IMR-90 (cell line): ENCODE results near the gene ECPAS. TPM values are rescaled to one million over a fixed set of nuclear protein-coding genes. Genes with fewer than 3 reads are reported as not detected.

Experiments
- ATAC-seq: fragments of 200-7000 bp; cut with Tn5 transposase; 2 replicates; pipeline ENCODE4 v1.9.1; 2020; ENCODE audit warnings: low read depth, mild to moderate bottlenecking, moderate library complexity
- BruUV-seq: library from RNA; stranded (reverse); fragments of 400-500 nt; replicated peaks from 2 replicates; lab custom pipeline; 2021; lab: Mats Ljungman, UMichigan
- CTCF ChIA-PET: fragments of 300-600 bp; formaldehyde crosslinking; extraction: SDS; loops from one replicate; lab custom pipeline; 2021; ENCODE audit warnings: antibody characterized with exemption; lab: Yijun Ruan, JAX
- POLR2A ChIA-PET: fragments of 300-600 bp; sonication (Branson Sonifier 250); formaldehyde crosslinking; loops from one replicate; lab custom pipeline; 2022; ENCODE audit warnings: antibody characterized with exemption; ENCODE audit not compliant: unreplicated experiment; lab: Charles Lee
- DNase-seq: peaks from one replicate; pipeline ENCODE4 v3.0.0; 2013
- H2AFZ ChIP-seq: replicated peaks from 2 replicates; pipeline ENCODE3; 2013; ENCODE audit warnings: low read length, mild to moderate bottlenecking; ENCODE audit not compliant: poor library complexity
- H2AK5ac ChIP-seq: 2 replicates; pipeline ENCODE4 v1.6.1; 2013; ENCODE audit warnings: low read depth, low read length, inconsistent platforms
- H2AK9ac ChIP-seq: replicated peaks from 2 replicates; pipeline ENCODE3; 2013; ENCODE audit warnings: mild to moderate bottlenecking, low read depth, low read length, moderate library complexity; ENCODE audit not compliant: poor library complexity
- H2BK120ac ChIP-seq: 2 replicates; pipeline ENCODE4 v1.6.1; 2013; ENCODE audit warnings: low read depth, low read length, inconsistent platforms
- H2BK15ac ChIP-seq: 3 replicates; pipeline ENCODE4 v1.6.1; 2013; ENCODE audit warnings: low read depth, low read length, inconsistent platforms
- H2BK20ac ChIP-seq: 2 replicates; pipeline ENCODE4 v1.6.1; 2013; ENCODE audit warnings: low read depth, mild to moderate bottlenecking, inconsistent platforms, low read length, moderate library complexity
- H2BK5ac ChIP-seq: 2 replicates; pipeline ENCODE4 v1.6.1; 2013; ENCODE audit warnings: mild to moderate bottlenecking, low read depth, low read length, inconsistent platforms; ENCODE audit not compliant: poor library complexity, severe bottlenecking
- H3K14ac ChIP-seq: replicated peaks from 2 replicates; pipeline ENCODE4 v1.6.1; 2013; ENCODE audit warnings: low read depth, low read length, inconsistent platforms
- H3K18ac ChIP-seq: 2 replicates; pipeline ENCODE4 v1.6.1; 2013; ENCODE audit warnings: low read depth, low read length, control low read depth
- H3K23ac ChIP-seq: 2 replicates; pipeline ENCODE4 v1.6.1; 2013; ENCODE audit warnings: low read depth, low read length, inconsistent platforms
- H3K27ac ChIP-seq: 2 replicates; pipeline ENCODE4 v1.5.1; 2013; ENCODE audit warnings: mild to moderate bottlenecking, control low read depth, low read length; ENCODE audit not compliant: insufficient read depth
- H3K27me3 ChIP-seq: 2 replicates; pipeline ENCODE4 v1.6.1; 2013; ENCODE audit warnings: low read length; ENCODE audit not compliant: control insufficient read depth, insufficient read depth
- H3K36me3 ChIP-seq: 2 replicates; pipeline ENCODE4 v1.6.1; 2013; ENCODE audit warnings: low read length, mixed read lengths; ENCODE audit not compliant: control insufficient read depth, insufficient read depth
- H3K4ac ChIP-seq: 2 replicates; pipeline ENCODE4 v1.6.1; 2013; ENCODE audit warnings: low read depth, low read length, inconsistent platforms
- H3K4me1 ChIP-seq: 2 replicates; pipeline ENCODE4 v1.6.1; 2013; ENCODE audit warnings: low read length, mixed read lengths; ENCODE audit not compliant: control insufficient read depth, insufficient read depth
- H3K4me2 ChIP-seq: 2 replicates; pipeline ENCODE4 v1.6.1; 2013; ENCODE audit warnings: low read depth, mild to moderate bottlenecking, control low read depth, low read length, moderate library complexity
- H3K4me3 ChIP-seq: 2 replicates; pipeline ENCODE4 v1.5.1; 2013; ENCODE audit warnings: low read depth, mild to moderate bottlenecking, control low read depth, low read length, moderate library complexity; ENCODE audit not compliant: insufficient read depth
- H3K56ac ChIP-seq: 2 replicates; pipeline ENCODE4 v1.6.1; 2013; ENCODE audit warnings: low read length, inconsistent platforms; ENCODE audit not compliant: insufficient read depth; ENCODE audit errors: extremely low read depth
- H3K79me1 ChIP-seq, 2 experiments: 2 replicates each; pipeline ENCODE4 v1.6.1; 2013; ENCODE audit warnings: low read length in 2 of 2, inconsistent platforms in 1 of 2, low read depth in 1 of 2
- H3K9ac ChIP-seq: 2 replicates; pipeline ENCODE4 v1.6.1; 2013; ENCODE audit warnings: low read depth, low read length, control low read depth
- H3K9me1 ChIP-seq: 2 replicates; pipeline ENCODE4 v1.6.1; 2013; ENCODE audit warnings: low read length, inconsistent platforms; ENCODE audit not compliant: insufficient read depth
- H3K9me3 ChIP-seq: 2 replicates; pipeline ENCODE4 v1.6.1; 2013; ENCODE audit warnings: low read length; ENCODE audit not compliant: control insufficient read depth, insufficient read depth
- H4K20me1 ChIP-seq: 2 replicates; pipeline ENCODE4 v1.6.1; 2013; ENCODE audit warnings: low read length, inconsistent platforms; ENCODE audit not compliant: insufficient read depth
- H4K5ac ChIP-seq: 2 replicates; pipeline ENCODE4 v1.6.1; 2013; ENCODE audit warnings: mild to moderate bottlenecking, low read depth, low read length, control low read depth
- H4K8ac ChIP-seq, 2 experiments: 2 replicates each; pipeline ENCODE4 v1.6.1; 2013; ENCODE audit warnings: low read depth in 2 of 2, low read length in 2 of 2, control low read depth in 1 of 2, inconsistent platforms in 1 of 2
- H4K91ac ChIP-seq: 2 replicates; pipeline ENCODE4 v1.6.1; 2013; ENCODE audit warnings: low read depth, low read length, inconsistent platforms; ENCODE audit not compliant: insufficient read depth
- BHLHE40 ChIP-seq: fragments of 150-350 bp; IDR thresholded peaks from 2 replicates; pipeline ENCODE4 v1.6.1; 2016; ENCODE audit warnings: mild to moderate bottlenecking, low read depth, low read length
- CHD1 ChIP-seq: IDR thresholded peaks from 2 replicates; pipeline ENCODE4 v1.6.1; 2012; ENCODE audit warnings: low read depth, low read length, improper control_type of control experiment
- FOS ChIP-seq: fragments of 150-350 bp; IDR thresholded peaks from 2 replicates; pipeline ENCODE4 v1.6.1; 2016; ENCODE audit warnings: low read depth, low read length
- MAFK ChIP-seq: IDR thresholded peaks from 2 replicates; pipeline ENCODE4 v1.6.1; 2012; ENCODE audit warnings: low read depth, low read length, improper control_type of control experiment
- MAZ ChIP-seq: IDR thresholded peaks from 2 replicates; pipeline ENCODE4 v1.6.1; 2012; ENCODE audit warnings: low read depth, mild to moderate bottlenecking, low read length, improper control_type of control experiment, moderate library complexity, borderline replicate concordance
- MXI1 ChIP-seq: IDR thresholded peaks from 2 replicates; pipeline ENCODE4 v1.6.1; 2012; ENCODE audit warnings: low read depth, mild to moderate bottlenecking, low read length, moderate library complexity, borderline replicate concordance
- NFE2L2 ChIP-seq: fragments of 150-350 bp; IDR thresholded peaks from 2 replicates; pipeline ENCODE4 v1.6.1; 2016; ENCODE audit warnings: low read depth, mild to moderate bottlenecking, low read length
- POLR2A ChIP-seq: IDR thresholded peaks from 2 replicates; pipeline ENCODE4 v1.6.1; 2012; ENCODE audit warnings: mild to moderate bottlenecking, low read depth, low read length
- RAD21 ChIP-seq: IDR thresholded peaks from 2 replicates; pipeline ENCODE4 v1.6.1; 2012; ENCODE audit warnings: low read length, improper control_type of control experiment
- RCOR1 ChIP-seq: IDR thresholded peaks from 2 replicates; pipeline ENCODE4 v1.6.1; 2012; ENCODE audit warnings: mild to moderate bottlenecking, low read length, improper control_type of control experiment; ENCODE audit not compliant: insufficient replicate concordance
- RFX5 ChIP-seq: IDR thresholded peaks from 2 replicates; pipeline ENCODE4 v1.8.0; 2012; ENCODE audit warnings: low read depth, mild to moderate bottlenecking, low read length, moderate library complexity
- SMC3 ChIP-seq: fragments of 150-350 bp; IDR thresholded peaks from 2 replicates; pipeline ENCODE4 v1.6.1; 2016; ENCODE audit warnings: low read depth, mild to moderate bottlenecking, antibody characterized with exemption, low read length, moderate library complexity
- WGBS, 2 experiments: methylation state at CpG; one replicate each; pipeline versions ENCODE4 v1.1.5 to v1.1.7; 2013; ENCODE audit warnings: missing lambda C conversion rate in 2 of 2; ENCODE audit not compliant: insufficient read length in 1 of 2; ENCODE audit errors: extremely low coverage in 2 of 2; 5-methylcytosine and 5-hydroxymethylcytosine counted together
- dilution Hi-C: fragments of 300-500 bp; cut with HindIII; formaldehyde crosslinking; loops from one replicate; pipeline ENCODE4 v1.14.3; 2018; ENCODE audit warnings: low sequenced_read_pairs; ENCODE audit not compliant: unreplicated experiment
- in situ Hi-C: fragments of 300-500 bp; cut with MboI; formaldehyde crosslinking; loops from 3 replicates; pipeline ENCODE4 v1.14.3; 2019; ENCODE audit warnings: low sequenced_read_pairs, inconsistent platforms, mixed read lengths
- intact Hi-C: fragments of 100-400 bp; cut with micrococcal nuclease; formaldehyde crosslinking; loops from 2 replicates; pipeline ENCODE4 v1.10.0; 2022
- polyA plus RNA-seq, 3 experiments: library from polyadenylated mRNA; depleted of rRNA; stranded (reverse); fragments of >200 nt; gene quantifications; 2 replicates each; pipeline ENCODE4 v1.2.3, GENCODE V29; 2012; ENCODE audit warnings: low replicate concordance in 1 of 3
- total RNA-seq: library from RNA; depleted of rRNA; stranded (reverse); fragments of >200 nt; gene quantifications from 2 replicates; pipeline ENCODE4 v1.2.3, GENCODE V29; 2012
- TF ChIP-seq, protein P1 (sequence below): fragments of 150-350 bp; IDR thresholded peaks from 2 replicates; pipeline ENCODE4 v1.6.1; 2016; ENCODE audit warnings: low read depth, mild to moderate bottlenecking, low read length, moderate library complexity, borderline replicate concordance
- TF ChIP-seq, protein P2 (sequence below): conservative IDR thresholded peaks from 2 replicates; pipeline ENCODE4 v1.5.1; 2012; ENCODE audit warnings: mild to moderate bottlenecking, low read depth, low read length, improper control_type of control experiment

ECPAS gene
- total and polyA plus RNA-seq, 2 of the 4 experiments (the other 2 are of a cell fraction) = 20.1 to 54.8 TPM

DNA sequence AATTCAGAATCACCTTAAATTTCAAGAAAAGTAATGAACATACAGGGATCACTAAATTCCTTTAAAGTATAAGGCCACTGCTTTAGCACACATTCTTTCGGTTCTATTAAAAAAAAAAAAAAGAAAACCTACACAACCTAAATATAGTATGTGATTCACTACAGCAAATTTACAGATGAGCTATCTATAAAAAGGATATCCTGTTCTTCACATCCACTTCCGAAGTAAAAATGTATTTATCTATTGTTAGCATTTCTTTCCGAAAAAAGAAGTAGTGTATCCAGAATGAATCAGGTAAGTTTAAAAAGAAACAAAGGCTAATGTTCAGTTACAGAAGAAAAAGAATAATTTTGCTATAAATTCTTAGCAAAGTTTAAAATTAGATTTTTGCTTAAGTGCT, 70.2 kb downstream of the ECPAS start:
- H3K4me3 ChIP-seq = no peak overlapping the region
- no peak overlapping the region for H3K18ac ChIP-seq
- in situ Hi-C loops (no loop called here), dilution Hi-C loops (no loop called here), intact Hi-C loops (no loop called here)
- H3K27ac ChIP-seq = no peak overlapping the region
- H3K4me1 ChIP-seq = no peaks in the 10 kb centered on the region
- no peaks in the 10 kb centered on the region for H3K9me3 ChIP-seq
- WGBS, 2 experiments = no CpG with 5 or more reads among the region's 3 CpGs
- no peak overlapping the region for H4K91ac ChIP-seq
- no peaks in the 10 kb centered on the region for H4K20me1 ChIP-seq
- ChIA-PET POLR2A (no interaction called here), CTCF (no interaction called here)
- BruUV-seq = no TSS peak
- no peak overlapping the region for H3K23ac ChIP-seq
- H2AK9ac ChIP-seq = no peak overlapping the region
- H4K5ac ChIP-seq = no peak overlapping the region
- H3K4me2 ChIP-seq = no peak overlapping the region
- peaks cover 0 to 3% of the 10 kb centered on the region in 2 experiments; a peak in 3 of 4 replicates for H3K79me1 ChIP-seq
- H3K9ac ChIP-seq = no peak overlapping the region
- H2AFZ ChIP-seq = no peak overlapping the region
- ATAC-seq (no peak), DNase-seq (no peak)
- H3K36me3 ChIP-seq = peaks cover 39% of the 10 kb centered on the region
- H3K14ac ChIP-seq = no peak overlapping the region
- no peak overlapping the region for H4K8ac ChIP-seq
- H2BK15ac ChIP-seq = no peak overlapping the region
- no peak overlapping the region for H2BK5ac ChIP-seq
- 0 out of 2 replicates have a peak, but pooled peaks cover 2% of the 10 kb centered on the region for H3K9me1 ChIP-seq
- no peak overlapping the region for H3K4ac ChIP-seq
- no peak overlapping the region for H2BK120ac ChIP-seq
- no peak for TF ChIP-seq FOS
- TF ChIP-seq POLR2A = no peak
- no peak for TF ChIP-seq NFE2L2
- TF ChIP-seq, protein P1, sequence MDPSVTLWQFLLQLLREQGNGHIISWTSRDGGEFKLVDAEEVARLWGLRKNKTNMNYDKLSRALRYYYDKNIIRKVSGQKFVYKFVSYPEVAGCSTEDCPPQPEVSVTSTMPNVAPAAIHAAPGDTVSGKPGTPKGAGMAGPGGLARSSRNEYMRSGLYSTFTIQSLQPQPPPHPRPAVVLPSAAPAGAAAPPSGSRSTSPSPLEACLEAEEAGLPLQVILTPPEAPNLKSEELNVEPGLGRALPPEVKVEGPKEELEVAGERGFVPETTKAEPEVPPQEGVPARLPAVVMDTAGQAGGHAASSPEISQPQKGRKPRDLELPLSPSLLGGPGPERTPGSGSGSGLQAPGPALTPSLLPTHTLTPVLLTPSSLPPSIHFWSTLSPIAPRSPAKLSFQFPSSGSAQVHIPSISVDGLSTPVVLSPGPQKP = no peak
- no peak for TF ChIP-seq RAD21
- no peak for TF ChIP-seq MXI1
- TF ChIP-seq MAZ = no peak
- no peak for TF ChIP-seq CHD1
- no peak for TF ChIP-seq RFX5
- TF ChIP-seq RCOR1 = no peak
- TF ChIP-seq, protein P2, sequence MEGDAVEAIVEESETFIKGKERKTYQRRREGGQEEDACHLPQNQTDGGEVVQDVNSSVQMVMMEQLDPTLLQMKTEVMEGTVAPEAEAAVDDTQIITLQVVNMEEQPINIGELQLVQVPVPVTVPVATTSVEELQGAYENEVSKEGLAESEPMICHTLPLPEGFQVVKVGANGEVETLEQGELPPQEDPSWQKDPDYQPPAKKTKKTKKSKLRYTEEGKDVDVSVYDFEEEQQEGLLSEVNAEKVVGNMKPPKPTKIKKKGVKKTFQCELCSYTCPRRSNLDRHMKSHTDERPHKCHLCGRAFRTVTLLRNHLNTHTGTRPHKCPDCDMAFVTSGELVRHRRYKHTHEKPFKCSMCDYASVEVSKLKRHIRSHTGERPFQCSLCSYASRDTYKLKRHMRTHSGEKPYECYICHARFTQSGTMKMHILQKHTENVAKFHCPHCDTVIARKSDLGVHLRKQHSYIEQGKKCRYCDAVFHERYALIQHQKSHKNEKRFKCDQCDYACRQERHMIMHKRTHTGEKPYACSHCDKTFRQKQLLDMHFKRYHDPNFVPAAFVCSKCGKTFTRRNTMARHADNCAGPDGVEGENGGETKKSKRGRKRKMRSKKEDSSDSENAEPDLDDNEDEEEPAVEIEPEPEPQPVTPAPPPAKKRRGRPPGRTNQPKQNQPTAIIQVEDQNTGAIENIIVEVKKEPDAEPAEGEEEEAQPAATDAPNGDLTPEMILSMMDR = no peak
- no peak for TF ChIP-seq SMC3
- TF ChIP-seq BHLHE40 = no peak
- no peak for TF ChIP-seq MAFK
- no peak overlapping the region for H2AK5ac ChIP-seq
- no peak overlapping the region for H3K56ac ChIP-seq
- no peak overlapping the region for H2BK20ac ChIP-seq
- no peaks in the 10 kb centered on the region for H3K27me3 ChIP-seq
